HG03521 (cell line): ENCODE measurements around the gene CUX1.
"Not testable (repeated sequence)": the region's sequence is repeated elsewhere in the genome, so short reads cannot be mapped to it uniquely, and the experiment has no call there.

Experiments
- ATAC-seq: cut with Tn5 transposase; IDR thresholded peaks from one replicate; pipeline ENCODE4 v1.9.1; 2021; ENCODE audit warnings: mild to moderate bottlenecking, moderate library complexity; ENCODE audit not compliant: unreplicated experiment

CUX1 gene

GRCh38 chr7:102291916-102292267 is 474.5 kb downstream of the CUX1 start:
- no peak for ATAC-seq

GRCh38 chr7:102292813-102293798 is 475.7 kb downstream of the CUX1 start:
- ATAC-seq = no peak

GRCh38 chr7:102294589-102294988 is 477.2 kb downstream of the CUX1 start:
- ATAC-seq = no peak

GRCh38 chr7:102295346-102296178 is 478.1 kb downstream of the CUX1 start:
- ATAC-seq = no peak

- ATAC-seq = no peak
Observed at GRCh38 chr7:102296179-102296438, 478.7 kb downstream of the CUX1 start.

GRCh38 chr7:102296514-102296913 is 479.1 kb downstream of the CUX1 start:
- no peak for ATAC-seq

GRCh38 chr7:102297487-102298218 is 480.2 kb downstream of the CUX1 start:
- no peak for ATAC-seq

GRCh38 chr7:102300643-102301221 is 483.3 kb downstream of the CUX1 start:
- no peak for ATAC-seq

GRCh38 chr7:102301367-102301766 is 483.9 kb downstream of the CUX1 start:
- ATAC-seq = not testable (repeated sequence)

- no peak for ATAC-seq
Observed at GRCh38 chr7:102302025-102302424, 484.6 kb downstream of the CUX1 start.

GRCh38 chr7:102303669-102304422 is 486.4 kb downstream of the CUX1 start:
- ATAC-seq = no peak

- no peak for ATAC-seq
Observed at GRCh38 chr7:102304668-102305067, 487.2 kb downstream of the CUX1 start.

- ATAC-seq = peak; percentile 44
Observed at GRCh38 chr7:102305414-102306268, 488.2 kb downstream of the CUX1 start.

GRCh38 chr7:102306916-102307677 is 489.7 kb downstream of the CUX1 start:
- peak; percentile 59 for ATAC-seq

GRCh38 chr7:102310414-102310815 is 493.0 kb downstream of the CUX1 start:
- no peak for ATAC-seq

- ATAC-seq = no peak
Observed at GRCh38 chr7:102312317-102312716, 494.9 kb downstream of the CUX1 start.

- ATAC-seq = no peak
Observed at GRCh38 chr7:102313997-102314780, 496.8 kb downstream of the CUX1 start.
